Measurements from ENCODE around the gene TP53TG5. TPM values are rescaled to one million over a fixed set of nuclear protein-coding genes. Genes with fewer than 3 reads are reported as not detected.

The TP53TG5 gene
- total and polyA plus RNA-seq, 10 of the 15 experiments (the other 5 are each of a cell fraction or from before 2014, with no cell fraction given): 0.24 TPM; not detected in 9

GRCh38 chr20:45361793-45362192, 16.3 kb downstream of the TP53TG5 start:
- FAIRE-seq (no peak), ATAC-seq (no peak), DNase-seq (ENCODE audit: low read depth, low spot score) (no peak)
- BruUV-seq (replicated peaks): no TSS peak
- POLR2A ChIA-PET: interaction anchor here (0.7 to 1.4 kb wide), 5 partner anchors 12 to 717 kb away, joined by 3 to 6 read pairs (median 4); partner anchors contain the start of gene SDC4
- RAD21 ChIA-PET (ENCODE audit: unreplicated experiment): interaction anchor here (1.1 to 17.6 kb wide), 10 partner anchors 9 to 88 kb away, joined by 3 to 394 read pairs (median 8); no protein-coding TSS in a partner anchor
- H3K36me3 ChIP-seq (ENCODE audit: control insufficient read depth in 2 of 2, insufficient read depth in 2 of 2, low read length in 1 of 2): peaks cover 2 to 6% of the 10 kb centered on the region in 2 experiments; a peak in 3 of 4 replicates
- no peak overlapping the region for H3K27ac ChIP-seq (ENCODE audit: control insufficient read depth, insufficient read depth)
- H3K4me1 ChIP-seq (ENCODE audit: control insufficient read depth, insufficient read depth, low read length): peaks cover 27% of the 10 kb centered on the region
- 41% methylated on average over 6 of the region's 6 CpGs for WGBS (ENCODE audit: insufficient coverage, insufficient replicate concordance, low lambda C conversion rate, missing lambda C conversion rate)
- peaks cover 7% of the 10 kb centered on the region for H3K79me2 ChIP-seq (ENCODE audit: control insufficient read depth, insufficient read depth, low read length)
- no peak overlapping the region for H3K4me2 ChIP-seq (ENCODE audit: control insufficient read depth, insufficient read depth)
- in situ Hi-C loops (cut with MboI): loop anchor here (10.0 kb wide), 1 partner anchor 753 kb away; the partner anchor contains the start of gene CD40
- intact Hi-C loops (cut with micrococcal nuclease; ENCODE audit: unreplicated experiment): loop anchor here (2.0 kb wide), 1 partner anchor 409 kb away; no protein-coding TSS in a partner anchor
- SMC1A ChIA-PET (ENCODE audit: uncharacterized antibody, unreplicated experiment): interaction anchor here (0.9 to 19.8 kb wide), 11 partner anchors 9 to 82 kb away, joined by 3 to 440 read pairs (median 8); partner anchors contain the start of gene SDC4
- H3K9me3 ChIP-seq (replicated peaks; ENCODE audit: control insufficient read depth, insufficient read depth, low read length): no peaks in the 10 kb centered on the region; the same call in 2 of the 3 replicates
- CTCF ChIA-PET: interaction anchor here (0.9 to 19.4 kb wide), 15 partner anchors 10 to 409 kb away, joined by 3 to 685 read pairs (median 8); partner anchors contain the start of genes PIGT and TP53TG5
- no peak overlapping the region for H3K4me3 ChIP-seq
- H2AFZ ChIP-seq (ENCODE audit: control insufficient read depth, low read depth, low read length): no peak overlapping the region
- H3K9ac ChIP-seq (ENCODE audit: control insufficient read depth, insufficient read depth, low read length): no peak overlapping the region
- no peaks in the 10 kb centered on the region for H3K27me3 ChIP-seq (replicated peaks in 1 of 2; ENCODE audit: control insufficient read depth in 2 of 2, insufficient read depth in 2 of 2, low read length in 1 of 2)
- H4K20me1 ChIP-seq (ENCODE audit: control insufficient read depth, insufficient read depth): no peaks in the 10 kb centered on the region; the same call in 1 of the 2 replicates
- no peak for TF ChIP-seq NR2C2 (IDR thresholded peaks at IDR 0.05; ENCODE audit: borderline replicate concordance, control insufficient read depth, insufficient read length, low read depth)
- no peak for TF ChIP-seq SP1 (IDR thresholded peaks at IDR 0.05; ENCODE audit: low read depth, low read length)
- TF ChIP-seq NRF1 (conservative IDR thresholded peaks at IDR 0.05; ENCODE audit: low read depth, low read length): no peak
- TF ChIP-seq E2F8 (IDR thresholded peaks at IDR 0.05; ENCODE audit: low read depth, partially characterized antibody): no peak
- TF ChIP-seq IKZF1 (conservative IDR thresholded peaks at IDR 0.05): no peak
- no peak for TF ChIP-seq ZNF592 (IDR thresholded peaks at IDR 0.05)
- no peak for TF ChIP-seq SKIL (IDR thresholded peaks at IDR 0.05; ENCODE audit: low read depth, poor library complexity, severe bottlenecking)
- no peak for TF ChIP-seq HDAC6 (IDR thresholded peaks at IDR 0.05; ENCODE audit: unreplicated experiment)
- no peak for TF ChIP-seq CBFB (IDR thresholded peaks at IDR 0.05; ENCODE audit: low read depth)
- TF ChIP-seq IKZF2 (IDR thresholded peaks at IDR 0.05): no peak
- no peak for TF ChIP-seq CHD2 (IDR thresholded peaks at IDR 0.05; ENCODE audit: borderline replicate concordance, low read depth, low read length)
- TF ChIP-seq HSF1 (IDR thresholded peaks at IDR 0.05; ENCODE audit: low read depth, low read length): no peak
- TF ChIP-seq PAX5 (IDR thresholded peaks at IDR 0.05; ENCODE audit: borderline replicate concordance, low read depth, low read length): no peak

Data from GM12878 (cell line).